Colonic mucosa (tissue), 4 donors: ENCODE measurements around the gene CTNNB1. TPM values are rescaled to one million over a fixed set of nuclear protein-coding genes. Genes with fewer than 3 reads are reported as not detected.

Experiments used
- DNase-seq: peaks from one replicate; pipeline ENCODE4 v3.0.0-alpha.2; 2020
- H3K27ac ChIP-seq: fragments of 200-600 bp; one replicate; pipeline ENCODE4 v1.8.0; 2021
- H3K27me3 ChIP-seq: fragments of 200-600 bp; one replicate; pipeline ENCODE4 v1.8.0; 2021
- H3K36me3 ChIP-seq: fragments of 200-600 bp; one replicate; pipeline ENCODE4 v1.8.0; 2021
- H3K4me1 ChIP-seq: fragments of 200-600 bp; one replicate; pipeline ENCODE4 v1.8.0; 2021; ENCODE audit warnings: mild to moderate bottlenecking
- H3K4me3 ChIP-seq: fragments of 200-600 bp; one replicate; pipeline ENCODE4 v1.8.0; 2021
- H3K9ac ChIP-seq, 2 donors: one replicate each; pipeline ENCODE4 v1.7.0; 2013; ENCODE audit warnings: control low read depth in 2 of 2, low read depth in 2 of 2, low read length in 2 of 2
- H3K9me3 ChIP-seq: fragments of 200-600 bp; one replicate; pipeline ENCODE4 v1.8.0; 2021
- CTCF ChIP-seq: fragments of 200-600 bp; IDR thresholded peaks from one replicate; pipeline ENCODE4 v1.8.0; 2022; ENCODE audit warnings: antibody characterized with exemption, mild to moderate bottlenecking
- intact Hi-C: fragments of 100-400 bp; cut with DNase I; formaldehyde crosslinking; loops from one replicate; pipeline ENCODE4 v1.14.1; 2022
- total RNA-seq, 2 donors: library from RNA; stranded (reverse); fragmentation: NEBNext Ultra II Directional in 1 of 2; extraction: Animal tissue kit (Norgen Biotek cat#: 25700) in 1 of 2; gene quantifications; one replicate each; pipeline ENCODE4 v1.2.1, GENCODE V29; 2021
- donor health status: healthy.
- donor health status: DM: no; HTN: no; CAD: no.
- donor health status: DM: no; HTN: no; CAD: no.

Gene CTNNB1
- total RNA-seq, 2 donors from 2014 or later: 403 to 426 TPM

DNA sequence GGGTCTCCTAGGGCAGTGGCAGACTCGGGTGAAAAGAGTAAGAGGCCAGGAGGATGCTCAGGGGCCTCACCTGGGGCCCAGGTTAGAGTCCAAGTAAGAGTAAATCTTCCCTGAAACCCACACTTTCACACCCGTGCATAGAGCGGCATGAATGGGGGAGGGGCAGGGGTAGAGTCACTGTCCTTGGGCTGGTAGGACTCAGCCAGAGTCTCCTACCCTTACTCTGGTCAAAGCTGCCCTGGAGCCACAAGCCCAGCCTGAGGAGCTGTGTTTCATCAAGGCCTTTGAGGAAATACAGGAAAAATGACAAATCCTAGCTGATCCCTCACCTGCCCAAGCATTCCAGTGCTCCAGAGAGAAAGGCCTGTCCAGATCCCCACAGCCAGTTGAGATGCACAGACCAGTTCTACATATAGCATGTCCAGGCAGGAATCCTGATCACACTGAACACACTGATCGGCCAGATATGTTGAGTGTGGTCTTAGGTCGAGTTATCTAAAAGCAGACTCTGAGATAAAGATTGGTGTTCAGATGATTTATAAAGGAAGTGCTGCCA, 16.7 kb upstream of the CTNNB1 start:
- intact Hi-C loops: no loop called here
- Histone ChIP-seq H3K27ac (no peak overlapping the region), H3K4me1 (no peaks in the 10 kb centered on the region), H3K36me3 (no peaks in the 10 kb centered on the region), H3K27me3 (no peaks in the 10 kb centered on the region), H3K9ac (no peak overlapping the region), H3K9me3 (no peaks in the 10 kb centered on the region), H3K4me3 (no peak overlapping the region)
- TF ChIP-seq CTCF: no peak
- DNase-seq: no peak

- DNase-seq: no peak
- Histone ChIP-seq H3K27me3 (no peaks in the 10 kb centered on the region), H3K36me3 (no peaks in the 10 kb centered on the region), H3K4me1 (no peaks in the 10 kb centered on the region), H3K9ac (no peak overlapping the region), H3K27ac (no peak overlapping the region), H3K4me3 (no peak overlapping the region), H3K9me3 (no peaks in the 10 kb centered on the region)
- no peak for TF ChIP-seq CTCF
- intact Hi-C loops: no loop called here
These were observed 14.9 kb upstream of the CTNNB1 start for GRCh38 chr3:41184394-41184793.

- Histone ChIP-seq H3K27me3 (no peaks in the 10 kb centered on the region), H3K9ac (no peak overlapping the region), H3K9me3 (no peaks in the 10 kb centered on the region), H3K4me1 (no peaks in the 10 kb centered on the region), H3K27ac (no peak overlapping the region), H3K36me3 (no peaks in the 10 kb centered on the region), H3K4me3 (no peak overlapping the region)
- intact Hi-C loops: no loop called here
- no peak for TF ChIP-seq CTCF
- no peak for DNase-seq
These were observed 13.0 kb upstream of the CTNNB1 start for GRCh38 chr3:41186297-41186696.

GRCh38 chr3:41188306-41188705, 11.0 kb upstream of the CTNNB1 start:
- Histone ChIP-seq H3K4me1 (no peaks in the 10 kb centered on the region), H3K4me3 (no peak overlapping the region), H3K27ac (no peak overlapping the region), H3K9me3 (no peaks in the 10 kb centered on the region), H3K27me3 (no peaks in the 10 kb centered on the region), H3K36me3 (no peaks in the 10 kb centered on the region), H3K9ac (no peak overlapping the region)
- no peak for TF ChIP-seq CTCF
- intact Hi-C loops: no loop called here
- no peak for DNase-seq

GRCh38 chr3:41190509-41191284, 8.6 kb upstream of the CTNNB1 start:
- H3K27me3 ChIP-seq: no peaks in the 10 kb centered on the region
- no peak overlapping the region for H3K9ac ChIP-seq
- H3K36me3 ChIP-seq: no peaks in the 10 kb centered on the region
- no peaks in the 10 kb centered on the region for H3K9me3 ChIP-seq
- no peak overlapping the region for H3K4me3 ChIP-seq
- H3K4me1 ChIP-seq: no peaks in the 10 kb centered on the region
- no peak overlapping the region for H3K27ac ChIP-seq
- DNase-seq: no peak
- no peak for TF ChIP-seq CTCF
- intact Hi-C loops: no loop called here
